Measurements from ENCODE around the gene AARS1.
"Not testable (repeated sequence)": the region's sequence is repeated elsewhere in the genome, so short reads cannot be mapped to it uniquely, and the experiment has no call there.

- TF ChIP-seq POLR2A (IDR thresholded peaks at IDR 0.05; ENCODE audit: low read length); GATA1 (IDR thresholded peaks at IDR 0.05; ENCODE audit: low read depth, low read length): not testable (repeated sequence)
Observed at GRCh38 chr16:70332728-70333127, 43.4 kb upstream of the AARS1 start.
